SHP77 (cell line): ENCODE results near the gene RAP1GDS1.
"Not testable (repeated sequence)": the region's sequence is repeated elsewhere in the genome, so short reads cannot be mapped to it uniquely, and the experiment has no call there.

ENCODE experiments used
- DNase-seq, 2 experiments: peaks; one replicate each; lab custom pipeline; 2025; lab: John Stamatoyannopoulos, UW

Gene RAP1GDS1

GRCh38 chr4:98352940-98353339 is 91.8 kb downstream of the RAP1GDS1 start:
- DNase-seq: no peak

- DNase-seq: no peak
These were observed 97.6 kb downstream of the RAP1GDS1 start for GRCh38 chr4:98358630-98359248.

GRCh38 chr4:98359646-98360045 is 98.5 kb downstream of the RAP1GDS1 start:
- no peak for DNase-seq

GRCh38 chr4:98363431-98363830 is 102.2 kb downstream of the RAP1GDS1 start:
- no peak for DNase-seq

- DNase-seq: not testable (repeated sequence)
These were observed 105.1 kb downstream of the RAP1GDS1 start for GRCh38 chr4:98366275-98366674.

GRCh38 chr4:98368000-98368399 is 106.8 kb downstream of the RAP1GDS1 start:
- not testable (repeated sequence) for DNase-seq

GRCh38 chr4:98369322-98369721 is 108.1 kb downstream of the RAP1GDS1 start:
- no peak for DNase-seq

- DNase-seq: no peak
These were observed 113.5 kb downstream of the RAP1GDS1 start for GRCh38 chr4:98374643-98375042.

GRCh38 chr4:98377559-98377958 is 116.4 kb downstream of the RAP1GDS1 start:
- no peak for DNase-seq

GRCh38 chr4:98381306-98381705 is 120.1 kb downstream of the RAP1GDS1 start:
- DNase-seq: no peak

GRCh38 chr4:98383431-98384106 is 122.4 kb downstream of the RAP1GDS1 start:
- DNase-seq: no peak

- no peak for DNase-seq
These were observed 124.6 kb downstream of the RAP1GDS1 start for GRCh38 chr4:98385831-98386230.

- DNase-seq: no peak
These were observed 126.3 kb downstream of the RAP1GDS1 start for GRCh38 chr4:98387345-98388026.

- no peak for DNase-seq
These were observed 132.9 kb downstream of the RAP1GDS1 start for GRCh38 chr4:98394134-98394533.

GRCh38 chr4:98399915-98400314 is 138.7 kb downstream of the RAP1GDS1 start:
- DNase-seq: no peak

GRCh38 chr4:98406819-98407218 is 145.6 kb downstream of the RAP1GDS1 start:
- DNase-seq: no peak

GRCh38 chr4:98411731-98412130 is 150.5 kb downstream of the RAP1GDS1 start:
- DNase-seq: no peak

GRCh38 chr4:98416844-98417243 is 155.7 kb downstream of the RAP1GDS1 start:
- no peak for DNase-seq

- not testable (repeated sequence) for DNase-seq
These were observed 159.0 kb downstream of the RAP1GDS1 start for GRCh38 chr4:98420151-98420550.

- no peak for DNase-seq
These were observed 159.9 kb downstream of the RAP1GDS1 start for GRCh38 chr4:98421111-98421510.

GRCh38 chr4:98423009-98423408 is 161.8 kb downstream of the RAP1GDS1 start:
- DNase-seq: no peak

- DNase-seq: no peak
These were observed 169.7 kb downstream of the RAP1GDS1 start for GRCh38 chr4:98430708-98431403.

GRCh38 chr4:98433691-98434090 is 172.5 kb downstream of the RAP1GDS1 start:
- DNase-seq: no peak
